ENCODE data around the gene CNPY1. TPM values are rescaled to one million over a fixed set of nuclear protein-coding genes. Genes with fewer than 3 reads are reported as not detected.

The CNPY1 gene
- polyA plus RNA-seq, 1 of the 3 experiments (the other 2 are of a cell fraction): not detected

- DNase-seq: no peak
- Histone ChIP-seq H3K9me2 (no peaks in the 10 kb centered on the region), H3K27me3 (ENCODE audit: insufficient read depth) (peaks cover 32% of the 10 kb centered on the region), H3K4me1 (ENCODE audit: control insufficient read depth in 1 of 2, insufficient read depth in 2 of 2, low read depth in 1 of 2, low read length in 1 of 2) (no peaks in the 10 kb centered on the region), H3K4me2 (no peak overlapping the region), H3K79me2 (ENCODE audit: insufficient read depth) (no peaks in the 10 kb centered on the region), H3K9ac (no peak overlapping the region), H4K20me1 (ENCODE audit: insufficient read depth) (no peaks in the 10 kb centered on the region), H3K27ac (ENCODE audit: low read depth in 2 of 2, low read length in 1 of 2) (no peak overlapping the region), H3K4me3 (ENCODE audit: low read depth in 2 of 2, low read length in 1 of 2) (no peak overlapping the region), H3F3A (replicated peaks; ENCODE audit: insufficient read depth) (no peaks in the 10 kb centered on the region), H3K9me3 (no peaks in the 10 kb centered on the region), H2AFZ (ENCODE audit: low read depth) (no peak overlapping the region), H3K36me3 (replicated peaks in 1 of 2; ENCODE audit: control insufficient read depth in 1 of 2, insufficient read depth in 2 of 2, low read length in 1 of 2) (no peaks in the 10 kb centered on the region)
- POLR2A ChIA-PET: no interaction called here
- CTCF ChIA-PET: no interaction called here
- TF ChIP-seq YY1 (IDR thresholded peaks at IDR 0.05; ENCODE audit: low read depth) (no peak), ZBTB33 (IDR thresholded peaks at IDR 0.05; ENCODE audit: borderline replicate concordance, low read depth) (no peak), RCOR1 (IDR thresholded peaks at IDR 0.05; ENCODE audit: low read length) (no peak), GATA2 (CRISPR knock-in tag; IDR thresholded peaks at IDR 0.05) (no peak), CTCF (IDR thresholded peaks at IDR 0.05) (no peak), ELF1 (IDR thresholded peaks at IDR 0.05) (no peak), SMC3 (IDR thresholded peaks at IDR 0.05; ENCODE audit: low read depth, low read length) (no peak), GABPA (IDR thresholded peaks at IDR 0.05; ENCODE audit: low read depth) (no peak), TCF12 (IDR thresholded peaks at IDR 0.05) (no peak), JUND (IDR thresholded peaks at IDR 0.05) (no peak), NRF1 (IDR thresholded peaks at IDR 0.05; ENCODE audit: low read depth, low read length) (no peak), FOXM1 (IDR thresholded peaks at IDR 0.05; ENCODE audit: low read depth) (no peak)
- WGBS (ENCODE audit: low lambda C conversion rate): 61% methylated on average over 18 of the region's 18 CpGs
Observed at GRCh38 chr7:155560982-155561686, 14.8 kb upstream of the CNPY1 start.

GRCh38 chr7:155560196-155560885, 14.0 kb upstream of the CNPY1 start:
- TF ChIP-seq TAF1 (IDR thresholded peaks at IDR 0.05; ENCODE audit: borderline replicate concordance, low read depth, low read length) (no peak), CHD2 (IDR thresholded peaks at IDR 0.05; ENCODE audit: low read length, partially characterized antibody) (no peak), REST (IDR thresholded peaks at IDR 0.05; ENCODE audit: low read depth, low read length) (no peak), IRF3 (IDR thresholded peaks at IDR 0.05; ENCODE audit: low read depth, low read length) (no peak), RXRA (IDR thresholded peaks at IDR 0.05; ENCODE audit: borderline replicate concordance, low read depth) (no peak), GABPA (IDR thresholded peaks at IDR 0.05; ENCODE audit: low read depth) (no peak), NFIC (IDR thresholded peaks at IDR 0.05; ENCODE audit: borderline replicate concordance) (no peak)
- H3K9ac ChIP-seq: no peak overlapping the region
- ChIA-PET POLR2A (no interaction called here), CTCF (no interaction called here)
- no peak overlapping the region for H2AFZ ChIP-seq (ENCODE audit: low read depth)
- no peaks in the 10 kb centered on the region for H3F3A ChIP-seq (replicated peaks; ENCODE audit: insufficient read depth)
- H4K20me1 ChIP-seq (ENCODE audit: insufficient read depth): no peaks in the 10 kb centered on the region
- no peak overlapping the region for H3K27ac ChIP-seq (ENCODE audit: low read depth in 2 of 2, low read length in 1 of 2)
- DNase-seq: no peak
- no peak overlapping the region for H3K4me3 ChIP-seq (ENCODE audit: low read depth in 2 of 2, low read length in 1 of 2)
- H3K9me3 ChIP-seq: no peaks in the 10 kb centered on the region
- H3K79me2 ChIP-seq (ENCODE audit: insufficient read depth): no peaks in the 10 kb centered on the region
- H3K4me2 ChIP-seq: no peak overlapping the region
- H3K4me1 ChIP-seq (ENCODE audit: control insufficient read depth in 1 of 2, insufficient read depth in 2 of 2, low read depth in 1 of 2, low read length in 1 of 2): no peaks in the 10 kb centered on the region
- peaks cover 39% of the 10 kb centered on the region for H3K27me3 ChIP-seq (ENCODE audit: insufficient read depth)
- H3K36me3 ChIP-seq (replicated peaks in 1 of 2; ENCODE audit: control insufficient read depth in 1 of 2, insufficient read depth in 2 of 2, low read length in 1 of 2): no peaks in the 10 kb centered on the region
- H3K9me2 ChIP-seq: no peaks in the 10 kb centered on the region
- WGBS (ENCODE audit: low lambda C conversion rate): 61% methylated on average over 21 of the region's 21 CpGs

All from SK-N-SH (cell line).